Stimulated activated CD8-positive, alpha-beta memory T cell treated with anti-CD3 and anti-CD28 coated beads, Interleukin-12 subunit alpha, Interleukin-12 subunit beta, amount 100 ng/mL, for 1 hour (primary cell): Measurements from ENCODE around the gene SEMA5A.

Experiments used
- DNase-seq: peaks from one replicate; pipeline ENCODE4 v3.0.0-alpha.2; 2020; ENCODE audit warnings: low read depth

Gene SEMA5A

GRCh38 chr5:9331372-9331771 is 214.5 kb downstream of the SEMA5A start:
- DNase-seq = no peak

GRCh38 chr5:9329125-9329524 is 216.8 kb downstream of the SEMA5A start:
- no peak for DNase-seq

- no peak for DNase-seq
Measured at GRCh38 chr5:9325549-9325948, 220.3 kb downstream of the SEMA5A start.

- DNase-seq = no peak
Measured at GRCh38 chr5:9324348-9325077, 221.4 kb downstream of the SEMA5A start.

GRCh38 chr5:9320652-9321051 is 225.2 kb downstream of the SEMA5A start:
- DNase-seq = no peak

GRCh38 chr5:9318031-9318430 is 227.8 kb downstream of the SEMA5A start:
- no peak for DNase-seq

- DNase-seq = no peak
Measured at GRCh38 chr5:9316733-9317132, 229.1 kb downstream of the SEMA5A start.

GRCh38 chr5:9316041-9316440 is 229.8 kb downstream of the SEMA5A start:
- no peak for DNase-seq

- DNase-seq = no peak
Measured at GRCh38 chr5:9314558-9314957, 231.3 kb downstream of the SEMA5A start.

- DNase-seq = no peak
Measured at GRCh38 chr5:9313751-9314150, 232.1 kb downstream of the SEMA5A start.

- no peak for DNase-seq
Measured at GRCh38 chr5:9307150-9307549, 238.7 kb downstream of the SEMA5A start.

- no peak for DNase-seq
Measured at GRCh38 chr5:9302218-9302617, 243.7 kb downstream of the SEMA5A start.

- DNase-seq = no peak
Measured at GRCh38 chr5:9301200-9301599, 244.7 kb downstream of the SEMA5A start.

- DNase-seq = no peak
Measured at GRCh38 chr5:9297134-9297533, 248.7 kb downstream of the SEMA5A start.

GRCh38 chr5:9295466-9295801 is 250.4 kb downstream of the SEMA5A start:
- DNase-seq = no peak

- DNase-seq = no peak
Measured at GRCh38 chr5:9294793-9295465, 250.9 kb downstream of the SEMA5A start.

- no peak for DNase-seq
Measured at GRCh38 chr5:9288234-9288633, 257.6 kb downstream of the SEMA5A start.

GRCh38 chr5:9284781-9285307 is 261.0 kb downstream of the SEMA5A start:
- DNase-seq = no peak

GRCh38 chr5:9284272-9284671 is 261.6 kb downstream of the SEMA5A start:
- no peak for DNase-seq

- DNase-seq = no peak
Measured at GRCh38 chr5:9283473-9283872, 262.4 kb downstream of the SEMA5A start.

GRCh38 chr5:9283021-9283420 is 262.9 kb downstream of the SEMA5A start:
- no peak for DNase-seq

GRCh38 chr5:9282211-9282610 is 263.7 kb downstream of the SEMA5A start:
- no peak for DNase-seq

GRCh38 chr5:9279774-9280173 is 266.1 kb downstream of the SEMA5A start:
- DNase-seq = no peak
